ENCODE results near the gene TPST2. TPM values are rescaled to one million over a fixed set of nuclear protein-coding genes. Genes with fewer than 3 reads are reported as not detected.

TPST2 gene
- total RNA-seq, 1 donor from 2014 or later, result 18.5 TPM

DNA sequence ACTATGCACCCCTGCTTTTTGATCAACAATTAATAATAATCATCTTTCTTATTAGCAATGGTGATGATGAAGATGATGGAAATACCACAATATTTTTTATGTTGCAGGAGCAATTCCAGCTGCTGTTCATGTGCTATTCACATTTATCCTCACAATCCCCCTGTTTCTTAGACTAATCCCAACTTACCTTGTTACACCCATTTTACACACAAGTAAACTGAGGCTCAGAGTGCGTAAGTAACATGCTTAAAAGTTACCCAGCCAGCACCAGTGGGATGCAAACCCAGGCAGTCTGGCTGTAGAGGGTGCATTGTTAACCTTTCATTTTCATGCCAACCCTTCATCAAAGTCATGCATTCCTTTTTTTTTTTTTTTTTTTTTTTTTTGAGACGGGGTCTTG is 30.3 kb upstream of the TPST2 start:
- H3K9me3 Mint-ChIP-seq, result no peaks in the 10 kb centered on the region
- no peak overlapping the region for H3K27ac Mint-ChIP-seq
- no peaks in the 10 kb centered on the region for H3K36me3 Mint-ChIP-seq
- peaks cover 17% of the 10 kb centered on the region for H3K27me3 Mint-ChIP-seq (ENCODE audit: low read depth)
- DNase-seq (ENCODE audit: low spot score in 2 of 2, unreplicated experiment in 2 of 2), result no peak
- peaks cover 7% of the 10 kb centered on the region for H3K4me1 Mint-ChIP-seq
- no peak overlapping the region for H3K4me3 Mint-ChIP-seq
- TF ChIP-seq, protein P1, sequence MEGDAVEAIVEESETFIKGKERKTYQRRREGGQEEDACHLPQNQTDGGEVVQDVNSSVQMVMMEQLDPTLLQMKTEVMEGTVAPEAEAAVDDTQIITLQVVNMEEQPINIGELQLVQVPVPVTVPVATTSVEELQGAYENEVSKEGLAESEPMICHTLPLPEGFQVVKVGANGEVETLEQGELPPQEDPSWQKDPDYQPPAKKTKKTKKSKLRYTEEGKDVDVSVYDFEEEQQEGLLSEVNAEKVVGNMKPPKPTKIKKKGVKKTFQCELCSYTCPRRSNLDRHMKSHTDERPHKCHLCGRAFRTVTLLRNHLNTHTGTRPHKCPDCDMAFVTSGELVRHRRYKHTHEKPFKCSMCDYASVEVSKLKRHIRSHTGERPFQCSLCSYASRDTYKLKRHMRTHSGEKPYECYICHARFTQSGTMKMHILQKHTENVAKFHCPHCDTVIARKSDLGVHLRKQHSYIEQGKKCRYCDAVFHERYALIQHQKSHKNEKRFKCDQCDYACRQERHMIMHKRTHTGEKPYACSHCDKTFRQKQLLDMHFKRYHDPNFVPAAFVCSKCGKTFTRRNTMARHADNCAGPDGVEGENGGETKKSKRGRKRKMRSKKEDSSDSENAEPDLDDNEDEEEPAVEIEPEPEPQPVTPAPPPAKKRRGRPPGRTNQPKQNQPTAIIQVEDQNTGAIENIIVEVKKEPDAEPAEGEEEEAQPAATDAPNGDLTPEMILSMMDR (IDR thresholded peaks at IDR 0.05; ENCODE audit: unreplicated experiment), result no peak

DNA sequence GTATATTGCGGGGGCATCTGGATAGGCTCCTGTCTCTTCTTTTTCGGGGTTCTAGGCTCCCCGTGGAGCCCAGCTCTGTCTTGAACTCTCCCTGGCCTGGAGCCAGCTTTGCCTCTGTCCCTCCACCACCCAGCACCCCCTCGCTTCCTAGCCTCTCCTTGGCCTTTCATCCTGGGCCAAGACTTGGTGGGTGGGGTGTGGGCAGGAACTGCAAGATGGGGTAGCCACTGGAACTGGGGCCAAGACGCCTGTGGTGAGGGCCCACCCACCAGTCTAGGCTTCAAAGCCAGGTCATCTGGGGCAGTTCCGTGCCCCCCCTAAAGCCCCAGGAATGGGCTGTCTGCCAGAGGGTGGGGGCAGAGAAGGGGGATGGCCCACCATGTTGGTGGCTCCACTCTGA is 29.6 kb upstream of the TPST2 start:
- peaks cover 7% of the 10 kb centered on the region for H3K4me1 Mint-ChIP-seq
- no peak overlapping the region for H3K4me3 Mint-ChIP-seq
- no peak for DNase-seq (ENCODE audit: low spot score in 2 of 2, unreplicated experiment in 2 of 2)
- H3K36me3 Mint-ChIP-seq, result no peaks in the 10 kb centered on the region
- H3K27me3 Mint-ChIP-seq (ENCODE audit: low read depth), result peaks cover 22% of the 10 kb centered on the region
- no peaks in the 10 kb centered on the region for H3K9me3 Mint-ChIP-seq
- TF ChIP-seq, protein P1 (IDR thresholded peaks at IDR 0.05; ENCODE audit: unreplicated experiment), result no peak
- no peak overlapping the region for H3K27ac Mint-ChIP-seq

DNA sequence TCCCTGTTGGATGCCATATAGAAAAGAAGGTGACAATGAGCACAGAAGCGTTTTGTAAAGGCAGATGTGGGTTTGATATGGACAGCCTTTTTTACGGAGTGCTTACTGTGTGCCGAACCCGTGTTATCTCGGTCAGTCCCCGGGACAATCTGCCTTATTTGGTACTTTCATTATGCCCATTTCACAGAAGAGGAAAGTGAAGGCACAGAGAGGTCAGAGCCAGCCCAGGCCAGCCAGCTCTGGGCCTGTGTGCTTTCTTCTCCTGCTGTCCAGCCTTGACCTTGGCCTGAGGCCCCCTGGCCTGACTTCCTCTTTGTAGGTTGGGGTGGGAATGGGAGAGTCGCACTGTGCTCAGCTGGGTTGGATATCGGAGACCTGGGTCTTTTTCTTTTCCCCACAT is 28.5 kb upstream of the TPST2 start:
- peaks cover 32% of the 10 kb centered on the region for H3K27me3 Mint-ChIP-seq (ENCODE audit: low read depth)

DNA sequence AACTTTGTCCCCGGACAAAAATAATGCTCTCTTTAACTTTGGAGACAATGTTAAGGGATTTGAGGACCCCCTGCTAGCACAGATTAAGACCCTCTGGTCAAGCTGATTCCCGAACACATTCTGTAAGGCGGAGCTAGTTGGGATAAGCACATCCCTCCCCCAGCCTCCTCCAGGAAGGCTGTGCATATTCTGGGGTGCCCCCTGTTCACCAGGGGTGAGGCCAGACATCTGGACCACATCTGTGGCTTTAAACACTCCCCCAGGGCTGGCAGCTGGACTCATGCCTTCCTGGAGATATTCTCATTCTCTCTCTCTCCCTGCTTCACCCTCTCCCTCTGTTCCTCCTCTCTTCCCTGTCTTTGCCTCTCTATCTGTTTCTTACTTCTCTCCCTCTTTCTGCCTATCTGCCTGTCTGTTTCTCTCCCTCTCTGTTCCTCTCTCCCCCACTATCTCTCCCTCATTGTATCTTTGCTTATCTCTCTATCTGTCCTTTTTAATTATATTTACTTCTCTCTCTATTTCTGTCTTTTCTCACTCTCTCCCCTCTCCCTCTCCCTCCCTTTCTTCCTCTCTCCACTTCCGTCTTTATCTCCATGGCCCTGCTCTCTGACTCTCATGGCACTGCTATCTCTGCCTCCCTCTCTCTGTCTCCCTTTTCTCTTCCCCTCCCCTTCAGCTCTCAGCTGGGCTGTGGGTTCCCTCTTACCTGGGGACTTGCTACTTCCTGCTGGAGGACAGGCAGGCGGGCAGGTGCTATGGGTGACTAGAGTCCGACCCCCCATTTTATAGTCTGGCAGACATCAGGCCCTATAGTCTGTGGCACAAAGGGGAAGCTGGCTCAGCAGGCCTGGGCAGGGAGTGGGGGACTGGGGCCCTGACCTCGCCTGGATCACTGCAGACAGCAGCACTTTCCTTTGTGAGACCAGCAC is 27.6 kb upstream of the TPST2 start, which contains the start of gene CRYBB1:
TSS of gene CRYBB1 (minus strand) at position 757 of the 929 bp plus-strand sequence. CDS start 1,708 bp downstream, outside the sequence.
- TF ChIP-seq, protein P1 (IDR thresholded peaks at IDR 0.05; ENCODE audit: unreplicated experiment), result no peak
- DNase-seq (ENCODE audit: low spot score in 2 of 2, unreplicated experiment in 2 of 2), result no peak
- peaks cover 14% of the 10 kb centered on the region for H3K4me1 Mint-ChIP-seq
- peaks cover 38% of the 10 kb centered on the region for H3K27me3 Mint-ChIP-seq (ENCODE audit: low read depth)
- H3K27ac Mint-ChIP-seq, result peak within 1 kb of the TSS; percentile 57
- no peaks in the 10 kb centered on the region for H3K36me3 Mint-ChIP-seq
- no peaks in the 10 kb centered on the region for H3K9me3 Mint-ChIP-seq
- no peak within 1 kb of the TSS for H3K4me3 Mint-ChIP-seq

More for the DNA sequence above, 28.5 kb upstream of the TPST2 start:
- TF ChIP-seq, protein P1 (IDR thresholded peaks at IDR 0.05; ENCODE audit: unreplicated experiment), result no peak
- no peaks in the 10 kb centered on the region for H3K36me3 Mint-ChIP-seq
- no peaks in the 10 kb centered on the region for H3K9me3 Mint-ChIP-seq
- no peak for DNase-seq (ENCODE audit: low spot score in 2 of 2, unreplicated experiment in 2 of 2)
- H3K4me3 Mint-ChIP-seq, result no peak overlapping the region
- H3K4me1 Mint-ChIP-seq, result peaks cover 14% of the 10 kb centered on the region
- H3K27ac Mint-ChIP-seq, result no peak overlapping the region

DNA sequence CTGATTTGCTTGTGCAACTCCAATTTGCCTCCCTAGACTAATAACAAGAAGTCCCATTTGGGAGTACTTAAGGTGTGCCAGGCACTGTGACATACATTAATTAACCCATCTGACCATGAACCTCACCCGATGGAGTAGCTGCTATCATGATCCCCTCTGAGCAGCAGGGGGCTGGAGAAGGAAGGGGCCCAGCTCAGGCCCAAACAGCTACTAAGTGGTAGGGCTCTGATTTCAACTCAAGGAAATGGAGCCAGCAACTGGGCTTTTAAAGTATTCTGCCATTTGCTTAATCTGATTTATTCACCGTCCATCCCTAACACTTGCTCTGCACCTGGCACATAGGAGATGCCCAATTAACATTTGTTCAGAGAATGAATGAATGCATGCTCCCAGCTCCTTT is 26.7 kb upstream of the TPST2 start:
- no peaks in the 10 kb centered on the region for H3K36me3 Mint-ChIP-seq
- no peaks in the 10 kb centered on the region for H3K9me3 Mint-ChIP-seq
- TF ChIP-seq, protein P1 (IDR thresholded peaks at IDR 0.05; ENCODE audit: unreplicated experiment), result no peak
- peaks cover 14% of the 10 kb centered on the region for H3K4me1 Mint-ChIP-seq
- no peak overlapping the region for H3K4me3 Mint-ChIP-seq
- no peak for DNase-seq (ENCODE audit: low spot score in 2 of 2, unreplicated experiment in 2 of 2)
- peaks cover 45% of the 10 kb centered on the region for H3K27me3 Mint-ChIP-seq (ENCODE audit: low read depth)
- no peak overlapping the region for H3K27ac Mint-ChIP-seq

Measured in mesothelial cell of epicardium (in vitro differentiated cells).